HK-2 (cell line): ENCODE measurements around the gene MTA2.
"Not testable (repeated sequence)": the region's sequence is repeated elsewhere in the genome, so short reads cannot be mapped to it uniquely, and the experiment has no call there.

Experiments used
- DNase-seq: peaks from one replicate; pipeline ENCODE4 v3.0.0-alpha.2; 2018; ENCODE audit not compliant: unreplicated experiment

Gene MTA2

DNA sequence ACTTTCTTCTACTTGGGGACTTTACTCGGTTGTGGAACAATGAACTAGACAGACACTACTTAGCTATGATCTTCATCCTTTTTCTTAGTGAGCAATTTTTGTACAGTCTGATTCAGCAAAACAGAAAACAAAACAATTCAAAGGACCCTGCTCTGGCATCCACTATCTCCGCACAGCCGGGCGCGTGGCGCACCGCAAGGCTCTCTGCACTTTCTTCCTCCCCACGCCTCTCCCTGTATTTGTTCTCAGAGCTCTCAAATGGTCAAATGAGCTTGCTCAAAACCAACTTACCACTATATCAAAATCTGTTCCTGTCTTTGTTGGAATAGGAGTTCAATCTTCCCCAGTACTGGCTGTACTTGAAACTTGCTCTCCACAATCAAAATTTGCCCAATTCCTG lies 35.4 kb downstream of the MTA2 start:
- no peak for DNase-seq

DNA sequence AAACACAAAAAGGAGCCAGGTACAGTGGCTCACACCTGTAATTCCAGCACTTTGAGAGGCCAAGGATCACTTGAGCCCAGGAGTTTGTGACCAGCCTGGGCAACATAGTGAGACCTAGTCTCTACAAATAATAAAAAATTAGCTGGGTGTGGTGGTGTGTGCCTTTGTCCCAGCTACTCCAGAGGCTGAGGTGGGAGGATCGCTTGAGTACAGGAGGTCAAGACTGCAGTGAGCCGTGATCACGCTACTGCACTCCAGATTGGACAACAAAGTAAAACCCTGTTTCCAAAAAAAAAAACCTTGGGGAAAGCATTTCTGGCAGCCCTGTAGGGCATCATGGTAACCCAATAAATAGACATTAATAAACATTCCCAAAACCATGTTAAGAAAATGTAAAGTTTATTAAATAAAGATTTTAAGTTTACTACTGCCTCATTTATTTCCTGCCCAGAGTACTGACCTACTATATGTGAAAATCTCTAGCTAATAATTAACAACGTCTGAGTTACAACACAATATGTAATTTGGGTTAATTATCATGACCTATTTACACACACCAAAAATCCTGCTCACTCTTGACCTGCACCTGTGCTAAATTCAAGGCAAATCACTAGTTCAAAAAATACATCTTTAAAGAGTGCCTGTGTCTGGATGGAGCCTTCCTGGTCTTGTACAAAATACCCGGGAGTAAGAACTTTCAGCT lies 36.4 kb downstream of the MTA2 start:
- DNase-seq, result no peak

GRCh38 chr11:62561677-62562230 lies 39.9 kb downstream of the MTA2 start:
- not testable (repeated sequence) for DNase-seq

DNA sequence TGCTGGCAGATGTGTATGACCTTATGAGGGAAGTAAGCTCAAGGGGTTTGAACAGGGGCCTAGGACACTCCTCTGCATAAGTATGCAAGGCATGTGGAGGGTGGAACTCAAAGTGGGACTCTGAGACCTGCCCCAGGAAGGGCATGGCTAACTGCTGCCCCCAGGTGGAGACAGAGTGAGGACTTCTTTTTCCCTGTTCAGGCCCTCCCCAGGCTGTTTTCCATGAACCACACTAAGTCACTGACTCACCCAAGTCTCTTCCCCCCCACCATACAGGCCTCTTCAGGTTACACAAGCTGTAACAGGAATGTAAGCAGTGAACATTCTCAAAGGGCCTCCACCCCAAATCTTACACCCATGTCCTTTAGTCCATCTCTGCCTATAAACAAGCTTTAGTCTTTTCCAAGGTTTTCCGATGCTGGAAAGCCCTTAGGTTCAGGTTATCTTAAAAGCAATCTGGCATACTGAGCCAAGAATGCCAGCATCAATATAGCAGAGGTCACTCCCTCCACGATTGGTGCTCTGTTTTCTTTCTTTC lies 41.0 kb downstream of the MTA2 start:
- DNase-seq, result peak; percentile 85

- not testable (repeated sequence) for DNase-seq
Measured at GRCh38 chr11:62559626-62560025, 42.0 kb downstream of the MTA2 start.

DNA sequence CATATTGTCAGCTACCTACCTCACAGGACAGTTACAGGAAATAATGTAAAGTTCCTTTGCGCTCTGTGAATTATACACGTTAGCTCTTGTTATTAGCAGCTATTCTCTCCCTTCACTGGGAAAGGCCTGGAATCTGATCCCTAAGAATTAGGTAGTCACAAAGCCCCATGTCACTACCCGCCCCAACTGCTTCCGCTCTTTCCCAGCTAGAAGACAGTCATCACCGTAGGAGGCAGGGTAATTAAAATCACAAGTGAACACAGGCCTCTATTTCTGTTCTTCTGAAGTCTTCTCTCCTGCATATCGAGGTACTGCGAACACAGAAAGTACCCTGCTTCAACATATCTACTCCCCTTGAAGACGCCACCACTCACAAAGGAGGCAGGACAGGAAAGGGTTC lies 42.5 kb downstream of the MTA2 start:
- DNase-seq, result no peak

- DNase-seq, result no peak
Measured at GRCh38 chr11:62558669-62559068, 43.0 kb downstream of the MTA2 start.

GRCh38 chr11:62556875-62557631 lies 44.6 kb downstream of the MTA2 start:
- peak; percentile 37 for DNase-seq

GRCh38 chr11:62556108-62556874 lies 45.4 kb downstream of the MTA2 start:
- peak; percentile 90 for DNase-seq

GRCh38 chr11:62555464-62556107 lies 46.1 kb downstream of the MTA2 start:
- no peak for DNase-seq

- DNase-seq, result no peak
Measured at GRCh38 chr11:62554387-62555167, 47.1 kb downstream of the MTA2 start.

- DNase-seq, result peak; percentile 65
Measured at GRCh38 chr11:62553839-62554361, 47.8 kb downstream of the MTA2 start.

DNA sequence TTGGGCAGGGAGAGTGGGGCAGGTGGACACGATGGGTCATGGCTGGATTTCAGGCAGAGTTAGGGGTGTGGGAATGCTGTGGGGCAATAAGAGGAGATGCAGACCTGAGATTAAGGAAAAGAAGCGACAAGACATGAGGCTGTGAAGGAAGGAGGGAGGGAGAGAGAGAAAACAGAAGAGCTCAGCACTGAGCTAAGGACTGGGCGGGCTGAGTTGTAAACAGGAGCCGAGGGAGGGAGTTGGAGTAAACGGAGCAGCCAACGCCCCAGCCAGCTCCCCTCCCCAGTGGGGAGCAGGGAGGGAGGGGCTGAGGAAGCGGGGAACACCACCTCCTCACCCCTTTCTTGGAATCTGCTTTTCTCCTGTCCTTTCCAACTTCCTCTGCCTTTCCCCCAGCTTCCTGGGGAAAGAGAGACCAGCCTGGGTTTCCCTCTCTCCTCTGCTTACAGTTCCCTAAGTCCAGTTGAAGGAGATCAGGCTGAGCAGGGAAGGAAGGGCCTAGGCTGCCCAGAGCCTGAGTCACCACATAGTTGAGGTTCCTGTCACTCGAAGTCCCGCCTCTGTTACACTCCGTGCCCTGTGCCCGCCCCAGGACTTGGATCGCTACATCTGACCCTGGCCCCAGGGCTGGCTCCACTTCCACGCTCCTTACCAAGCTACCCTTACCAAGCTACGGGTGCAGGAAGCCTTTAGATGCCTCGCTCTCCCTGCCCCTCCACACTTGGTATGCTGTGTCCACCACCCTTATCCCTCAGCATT lies 48.4 kb downstream of the MTA2 start:
- peak; percentile 82 for DNase-seq

- DNase-seq, result no peak
Measured at GRCh38 chr11:62552485-62553079, 49.1 kb downstream of the MTA2 start.

DNA sequence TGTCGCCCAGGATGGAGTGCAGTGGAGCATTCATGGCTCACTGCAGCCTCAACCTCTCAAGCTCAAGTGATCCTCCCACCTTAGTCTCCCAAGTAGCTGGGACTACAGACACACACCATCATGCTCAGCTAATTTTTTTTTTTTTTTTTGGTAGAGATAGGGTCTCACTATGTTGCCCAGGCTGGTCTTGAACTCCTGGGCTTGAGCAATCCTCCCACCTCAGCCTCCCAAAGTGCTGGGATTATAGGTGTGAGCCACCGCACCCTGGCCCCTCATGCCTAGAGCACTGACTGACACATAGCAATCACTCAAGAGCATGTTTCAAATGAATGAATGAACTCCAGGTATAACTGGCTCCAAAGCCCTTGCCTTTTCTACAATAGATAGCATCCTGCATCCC lies 51.2 kb downstream of the MTA2 start:
- not testable (repeated sequence) for DNase-seq

GRCh38 chr11:62548545-62549335 lies 52.9 kb downstream of the MTA2 start:
- DNase-seq, result no peak

DNA sequence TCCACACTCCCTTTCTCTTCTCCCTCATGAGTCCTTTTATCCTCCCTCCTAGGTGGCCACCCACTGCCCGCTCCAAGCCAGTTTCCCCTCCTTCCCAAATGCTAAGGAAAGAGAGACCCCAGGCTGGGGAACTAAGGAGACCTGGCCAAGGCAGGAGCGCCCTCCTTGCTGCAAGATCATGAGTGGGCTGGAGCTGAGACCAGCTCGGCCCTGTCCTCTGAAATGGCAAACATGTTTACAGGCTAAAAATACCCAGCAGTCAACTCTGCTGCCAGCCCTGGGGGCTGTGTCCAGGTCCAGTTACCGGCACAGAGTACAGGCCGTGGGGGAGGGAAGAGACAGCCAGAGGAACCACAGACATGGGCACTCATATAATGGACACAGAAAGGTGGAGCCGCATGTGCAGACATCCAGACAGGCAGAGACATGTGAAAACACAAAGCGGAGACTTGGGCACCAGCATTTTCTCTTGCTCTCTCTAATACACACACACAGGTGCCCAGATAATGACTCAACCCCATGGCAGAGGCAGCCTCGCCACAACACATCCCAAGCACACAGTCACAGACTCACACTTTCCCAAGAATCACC lies 53.9 kb downstream of the MTA2 start:
- DNase-seq, result no peak
